DOHH2 (cell line): ENCODE measurements around the gene SUFU.

Source experiments
- H3F3A ChIP-seq: fragments of 200-600 bp; sonication (generic), shearing (Covaris generic); 2 replicates; pipeline ENCODE4 v1.6.0; 2016; ENCODE audit warnings: antibody characterized with exemption, mild to moderate bottlenecking; ENCODE audit not compliant: control insufficient read depth, insufficient read depth
- H3K27ac ChIP-seq: fragments of 200-600 bp; sonication (generic); 2 replicates; pipeline ENCODE4 v1.5.1; 2014; ENCODE audit warnings: low read depth, mild to moderate bottlenecking, low read length, moderate library complexity
- H3K27me3 ChIP-seq: fragments of 200-600 bp; sonication (generic); 2 replicates; pipeline ENCODE4 v1.6.1; 2014; ENCODE audit warnings: mild to moderate bottlenecking, low read length, mixed read lengths; ENCODE audit not compliant: control insufficient read depth
- H3K36me3 ChIP-seq: fragments of 200-600 bp; sonication (generic); 2 replicates; pipeline ENCODE4 v1.6.1; 2014; ENCODE audit warnings: mild to moderate bottlenecking, low read length, moderate library complexity, mixed read lengths; ENCODE audit not compliant: control insufficient read depth
- H3K4me1 ChIP-seq: fragments of 200-600 bp; sonication (generic); 2 replicates; pipeline ENCODE4 v1.6.1; 2014; ENCODE audit warnings: mild to moderate bottlenecking, low read length, mixed read lengths; ENCODE audit not compliant: control insufficient read depth
- H3K4me2 ChIP-seq: fragments of 200-600 bp; sonication (generic); 2 replicates; pipeline ENCODE4 v1.6.0; 2014; ENCODE audit warnings: mild to moderate bottlenecking, low read length, moderate library complexity
- H3K4me3 ChIP-seq: fragments of 200-600 bp; sonication (generic); 2 replicates; pipeline ENCODE4 v1.5.1; 2014; ENCODE audit warnings: mild to moderate bottlenecking, low read length, mixed read lengths
- H3K79me2 ChIP-seq: fragments of 200-600 bp; sonication (generic); 2 replicates; pipeline ENCODE4 v1.6.1; 2014; ENCODE audit warnings: mild to moderate bottlenecking, low read length, mixed read lengths; ENCODE audit not compliant: control insufficient read depth
- H3K9me2 ChIP-seq: fragments of 200-600 bp; sonication (generic); replicated peaks from 2 replicates; pipeline ENCODE4 v1.6.1; 2014; ENCODE audit warnings: mild to moderate bottlenecking, low read length, mixed read lengths; ENCODE audit not compliant: control insufficient read depth
- H3K9me3 ChIP-seq: fragments of 200-600 bp; sonication (generic); 2 replicates; pipeline ENCODE4 v1.6.1; 2014; ENCODE audit warnings: antibody characterized with exemption, low read length, mixed read lengths; ENCODE audit not compliant: control insufficient read depth, insufficient read depth
- H4K20me1 ChIP-seq: fragments of 200-600 bp; sonication (generic); 2 replicates; pipeline ENCODE4 v1.6.0; 2014; ENCODE audit warnings: low read depth, mild to moderate bottlenecking, antibody characterized with exemption, low read length, moderate library complexity; ENCODE audit not compliant: control insufficient read depth, insufficient read depth
- CTCF ChIP-seq: fragments of 200-600 bp; sonication (generic); IDR thresholded peaks from one replicate; pipeline ENCODE4 v1.5.1; 2014; ENCODE audit warnings: antibody characterized with exemption, mild to moderate bottlenecking, low read depth, low read length; ENCODE audit not compliant: poor library complexity, severe bottlenecking
- EZH2phosphoT487 ChIP-seq: fragments of 200-600 bp; sonication (generic); IDR thresholded peaks from 2 replicates; pipeline ENCODE4 v1.6.1; 2017; ENCODE audit warnings: borderline replicate concordance, mild to moderate bottlenecking, antibody characterized with exemption, low read length, moderate library complexity, mixed read lengths

SUFU gene

GRCh38 chr10:102632394-102633111 lies 128.8 kb downstream of the SUFU start:
- H3K4me3 ChIP-seq = no peak overlapping the region
- TF ChIP-seq CTCF = no peak
- TF ChIP-seq EZH2phosphoT487 = no peak
- no peak overlapping the region for H3K4me2 ChIP-seq
- no peaks in the 10 kb centered on the region for H3K36me3 ChIP-seq
- H3K4me1 ChIP-seq = peaks cover 26% of the 10 kb centered on the region
- H3K9me2 ChIP-seq = no peaks in the 10 kb centered on the region
- no peaks in the 10 kb centered on the region for H3K79me2 ChIP-seq
- no peaks in the 10 kb centered on the region for H3K27me3 ChIP-seq
- no peak overlapping the region for H3K27ac ChIP-seq
- no peaks in the 10 kb centered on the region for H4K20me1 ChIP-seq
- no peaks in the 10 kb centered on the region for H3K9me3 ChIP-seq
- peaks cover 3% of the 10 kb centered on the region; the same call in 1 of the 2 replicates for H3F3A ChIP-seq

- no peaks in the 10 kb centered on the region for H3K9me3 ChIP-seq
- TF ChIP-seq CTCF = no peak
- TF ChIP-seq EZH2phosphoT487 = no peak
- no peaks in the 10 kb centered on the region for H3K9me2 ChIP-seq
- no peaks in the 10 kb centered on the region for H3K36me3 ChIP-seq
- no peak overlapping the region for H3K4me2 ChIP-seq
- H3K4me3 ChIP-seq = no peak overlapping the region
- no peaks in the 10 kb centered on the region for H3K27me3 ChIP-seq
- no peaks in the 10 kb centered on the region for H4K20me1 ChIP-seq
- H3K4me1 ChIP-seq = peaks cover 27% of the 10 kb centered on the region
- H3K79me2 ChIP-seq = no peaks in the 10 kb centered on the region
- H3K27ac ChIP-seq = no peak overlapping the region
- H3F3A ChIP-seq = peaks cover 3% of the 10 kb centered on the region; the same call in 1 of the 2 replicates
These were observed 129.5 kb downstream of the SUFU start for GRCh38 chr10:102633287-102633686.

- no peak overlapping the region for H3K27ac ChIP-seq
- no peak overlapping the region for H3K4me2 ChIP-seq
These were observed 130.1 kb downstream of the SUFU start for GRCh38 chr10:102633848-102634247.

More at GRCh38 chr10:102633848-102634247, 130.1 kb downstream of the SUFU start:
- no peaks in the 10 kb centered on the region for H3K27me3 ChIP-seq
- H3K79me2 ChIP-seq = no peaks in the 10 kb centered on the region
- no peak overlapping the region for H3K4me3 ChIP-seq
- no peak for TF ChIP-seq EZH2phosphoT487
- no peak for TF ChIP-seq CTCF
- peaks cover 3% of the 10 kb centered on the region; the same call in 1 of the 2 replicates for H3F3A ChIP-seq
- H3K9me3 ChIP-seq = no peaks in the 10 kb centered on the region
- peaks cover 33% of the 10 kb centered on the region for H3K4me1 ChIP-seq
- H3K36me3 ChIP-seq = no peaks in the 10 kb centered on the region
- no peaks in the 10 kb centered on the region for H4K20me1 ChIP-seq
- no peaks in the 10 kb centered on the region for H3K9me2 ChIP-seq
